Mammary epithelial cell (primary cell): Measurements from ENCODE around the gene ANO5.

Experiments
- CTCF ChIP-seq, 2 donors: IDR thresholded peaks in 1 of 2; conservative IDR thresholded peaks in 1 of 2; 2 replicates each; pipeline ENCODE4 v1.5.1; 2011 to 2012; ENCODE audit warnings: inconsistent platforms in 2 of 2, low read length in 2 of 2, mild to moderate bottlenecking in 2 of 2, control low read depth in 1 of 2, low read depth in 1 of 2; ENCODE audit not compliant: insufficient read depth in 1 of 2; ENCODE audit errors: extremely low read depth in 1 of 2
- EZH2 ChIP-seq: IDR thresholded peaks from 2 replicates; pipeline ENCODE4 v1.6.1; 2012; ENCODE audit warnings: low read length, inconsistent platforms, borderline replicate concordance

- TF ChIP-seq EZH2 (no peak), CTCF (conservative IDR thresholded peaks at IDR 0.05 in 1 of 2, IDR thresholded peaks at IDR 0.05 in 1 of 2; ENCODE audit: extremely low read depth in 1 of 2, insufficient read depth in 1 of 2, low read depth in 1 of 2, low read length in 2 of 2) (no peak)
These were observed 1.9 kb upstream of the ANO5 start for GRCh38 chr11:22190827-22191463.
